Measurements from ENCODE around the gene SGCA.

DNA sequence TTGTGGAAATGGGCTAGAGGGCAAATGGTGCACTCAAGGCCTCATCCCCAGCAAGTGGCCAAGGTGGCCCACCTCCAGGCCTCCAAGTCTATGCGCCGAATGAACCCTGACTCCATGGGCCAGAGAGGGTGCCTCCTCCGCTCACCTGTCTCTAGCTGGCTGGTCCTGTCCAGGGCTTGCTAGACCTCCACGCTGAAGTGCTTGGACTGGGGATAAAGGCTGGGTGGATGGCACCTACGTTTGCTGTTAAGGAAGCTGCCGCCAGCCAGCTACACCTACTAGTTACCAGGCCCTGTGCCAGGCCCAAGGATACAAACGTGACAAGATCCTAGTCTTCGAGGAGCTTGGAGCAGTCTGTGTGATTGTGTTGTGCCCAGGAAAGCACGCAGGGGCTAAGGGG, 739 bp upstream of the SGCA start:
- no peak for TF ChIP-seq CTCF (optimal IDR thresholded peaks at IDR 0.05 in 1 of 3, IDR thresholded peaks at IDR 0.05 in 1 of 3, conservative IDR thresholded peaks at IDR 0.05 in 1 of 3; ENCODE audit: extremely low read depth in 1 of 3, insufficient read depth in 2 of 3, low read length in 3 of 3)
- no peak for TF ChIP-seq EZH2 (IDR thresholded peaks at IDR 0.05; ENCODE audit: low read length)

All from keratinocyte (primary cell).